Progenitor cell of endocrine pancreas (in vitro differentiated cells): ENCODE data around the gene PLB1. TPM values are rescaled to one million over a fixed set of nuclear protein-coding genes. Genes with fewer than 3 reads are reported as not detected.

ENCODE experiments used
- DNase-seq: peaks from one replicate; pipeline ENCODE4 v3.0.0; 2021; ENCODE audit warnings: low spot score; ENCODE audit not compliant: unreplicated experiment
- H3K27ac Mint-ChIP-seq: 2 replicates; pipeline ENCODE4 v1.8.0; 2021; ENCODE audit warnings: mild to moderate bottlenecking, moderate library complexity, mixed read lengths
- H3K27me3 Mint-ChIP-seq: 2 replicates; pipeline ENCODE4 v1.8.0; 2021; ENCODE audit warnings: mixed read lengths
- H3K36me3 Mint-ChIP-seq: 2 replicates; pipeline ENCODE4 v1.8.0; 2022; ENCODE audit warnings: mixed read lengths; ENCODE audit not compliant: insufficient read depth
- H3K4me1 Mint-ChIP-seq: 2 replicates; pipeline ENCODE4 v1.8.0; 2021; ENCODE audit warnings: low read depth, mixed read lengths
- H3K4me3 Mint-ChIP-seq: 2 replicates; pipeline ENCODE4 v1.8.0; 2021; ENCODE audit warnings: low read depth, mild to moderate bottlenecking, moderate library complexity, mixed read lengths
- H3K9me3 Mint-ChIP-seq: 2 replicates; pipeline ENCODE4 v1.8.0; 2021; ENCODE audit warnings: low read depth, mixed read lengths
- total RNA-seq: library from RNA; stranded (reverse); gene quantifications from 2 replicates; pipeline ENCODE4 v1.2.1, GENCODE V29; 2021
- TF ChIP-seq, protein P1 (sequence below): fragments of 200-600 bp; sonication (generic); IDR thresholded peaks from one replicate; pipeline ENCODE4 v1.5.0; 2021; ENCODE audit warnings: antibody characterized with exemption, mild to moderate bottlenecking; ENCODE audit not compliant: unreplicated experiment

Gene PLB1
- total RNA-seq, 1 donor from 2014 or later, result 0.65 TPM

DNA sequence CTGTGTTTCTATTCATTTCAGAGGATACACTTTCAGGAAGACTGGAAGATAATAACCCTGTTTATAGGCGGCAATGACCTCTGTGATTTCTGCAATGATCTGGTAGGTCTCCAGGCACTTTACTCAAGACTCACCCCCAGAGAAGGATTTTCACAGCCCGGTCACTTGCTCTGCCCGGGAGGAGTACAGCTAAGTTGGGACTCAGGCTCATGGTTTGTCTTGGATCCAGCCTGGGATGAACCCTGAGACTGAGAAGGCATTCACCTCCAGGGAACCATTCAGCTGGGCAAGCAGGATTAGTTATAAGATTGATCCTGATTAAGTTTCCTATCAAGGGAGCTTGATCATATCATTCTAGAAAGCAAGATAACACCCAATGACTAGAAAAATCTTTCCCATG is 83.7 kb downstream of the PLB1 start:
- no peak overlapping the region for H3K4me3 Mint-ChIP-seq
- H3K4me1 Mint-ChIP-seq, result no peaks in the 10 kb centered on the region
- H3K36me3 Mint-ChIP-seq, result no peaks in the 10 kb centered on the region
- no peak for DNase-seq
- no peaks in the 10 kb centered on the region for H3K27me3 Mint-ChIP-seq
- no peaks in the 10 kb centered on the region for H3K9me3 Mint-ChIP-seq
- no peak overlapping the region for H3K27ac Mint-ChIP-seq
- TF ChIP-seq, protein P1, sequence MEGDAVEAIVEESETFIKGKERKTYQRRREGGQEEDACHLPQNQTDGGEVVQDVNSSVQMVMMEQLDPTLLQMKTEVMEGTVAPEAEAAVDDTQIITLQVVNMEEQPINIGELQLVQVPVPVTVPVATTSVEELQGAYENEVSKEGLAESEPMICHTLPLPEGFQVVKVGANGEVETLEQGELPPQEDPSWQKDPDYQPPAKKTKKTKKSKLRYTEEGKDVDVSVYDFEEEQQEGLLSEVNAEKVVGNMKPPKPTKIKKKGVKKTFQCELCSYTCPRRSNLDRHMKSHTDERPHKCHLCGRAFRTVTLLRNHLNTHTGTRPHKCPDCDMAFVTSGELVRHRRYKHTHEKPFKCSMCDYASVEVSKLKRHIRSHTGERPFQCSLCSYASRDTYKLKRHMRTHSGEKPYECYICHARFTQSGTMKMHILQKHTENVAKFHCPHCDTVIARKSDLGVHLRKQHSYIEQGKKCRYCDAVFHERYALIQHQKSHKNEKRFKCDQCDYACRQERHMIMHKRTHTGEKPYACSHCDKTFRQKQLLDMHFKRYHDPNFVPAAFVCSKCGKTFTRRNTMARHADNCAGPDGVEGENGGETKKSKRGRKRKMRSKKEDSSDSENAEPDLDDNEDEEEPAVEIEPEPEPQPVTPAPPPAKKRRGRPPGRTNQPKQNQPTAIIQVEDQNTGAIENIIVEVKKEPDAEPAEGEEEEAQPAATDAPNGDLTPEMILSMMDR, result no peak

DNA sequence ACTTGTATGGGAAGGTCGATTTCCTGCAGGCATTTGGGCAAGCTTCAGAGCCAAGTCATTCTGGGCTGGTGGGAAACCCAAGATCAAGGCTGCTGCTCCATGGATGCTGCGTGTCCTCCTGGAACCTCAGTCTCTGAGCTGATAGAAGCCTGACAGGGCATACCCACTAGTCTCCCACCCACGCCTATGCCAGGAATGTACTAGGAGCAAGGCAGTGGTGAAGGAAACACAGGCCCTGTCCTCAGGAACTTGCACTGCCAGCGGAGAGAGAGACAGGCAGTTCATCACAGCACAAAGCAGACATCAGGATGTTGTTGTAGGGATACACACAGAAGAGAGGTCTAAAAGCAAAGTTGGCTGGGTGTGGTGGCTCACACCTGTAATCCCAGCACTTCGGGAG is 84.2 kb downstream of the PLB1 start:
- TF ChIP-seq, protein P1, result no peak
- Mint-ChIP-seq H3K9me3 (no peaks in the 10 kb centered on the region), H3K4me3 (no peak overlapping the region), H3K27ac (no peak overlapping the region), H3K27me3 (no peaks in the 10 kb centered on the region), H3K36me3 (no peaks in the 10 kb centered on the region), H3K4me1 (no peaks in the 10 kb centered on the region)
- no peak for DNase-seq

DNA sequence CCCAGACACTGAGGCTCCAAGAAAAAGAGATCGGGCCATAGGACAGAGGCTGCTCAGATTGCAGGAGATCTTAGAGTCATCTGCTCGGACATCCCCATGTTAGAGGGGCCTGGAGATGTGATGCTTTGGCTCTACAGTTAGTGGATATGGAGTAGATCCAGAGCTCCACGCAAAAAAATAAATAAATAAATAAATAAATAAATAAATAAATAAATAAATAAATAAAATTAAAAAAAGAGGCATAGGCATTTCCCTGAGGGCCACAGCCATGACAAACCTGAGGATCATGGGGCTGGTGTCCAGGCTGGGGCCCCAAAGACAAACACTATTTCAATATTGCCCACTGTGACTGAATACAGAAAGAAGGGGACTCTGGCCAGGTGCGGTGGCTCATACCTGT is 85.5 kb downstream of the PLB1 start:
- Mint-ChIP-seq H3K27ac (no peak overlapping the region), H3K4me1 (no peaks in the 10 kb centered on the region), H3K27me3 (no peaks in the 10 kb centered on the region), H3K4me3 (no peak overlapping the region), H3K36me3 (no peaks in the 10 kb centered on the region), H3K9me3 (no peaks in the 10 kb centered on the region)
- TF ChIP-seq, protein P1, result no peak
- DNase-seq, result no peak

DNA sequence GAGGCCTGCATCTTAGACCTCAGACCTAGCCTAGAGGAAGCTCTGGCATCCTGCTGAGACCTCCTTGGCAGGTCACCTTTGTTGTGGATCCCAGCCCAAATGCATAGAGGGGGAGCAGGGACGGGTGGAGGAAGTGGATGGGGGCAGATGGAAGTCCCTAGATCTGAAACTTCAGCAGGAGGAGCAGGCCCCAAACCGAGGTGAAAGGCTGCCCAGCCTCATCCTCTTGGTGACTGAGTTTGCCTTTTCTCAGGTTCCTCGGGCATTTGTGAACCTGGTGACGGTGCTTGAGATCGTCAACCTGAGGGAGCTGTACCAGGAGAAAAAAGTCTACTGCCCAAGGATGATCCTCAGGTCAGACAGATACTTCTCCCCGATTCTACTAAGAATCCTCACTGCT is 86.3 kb downstream of the PLB1 start:
- Mint-ChIP-seq H3K9me3 (no peaks in the 10 kb centered on the region), H3K27me3 (no peaks in the 10 kb centered on the region), H3K27ac (no peak overlapping the region), H3K4me3 (no peak overlapping the region), H3K36me3 (no peaks in the 10 kb centered on the region), H3K4me1 (no peaks in the 10 kb centered on the region)
- TF ChIP-seq, protein P1, result no peak
- DNase-seq, result no peak

DNA sequence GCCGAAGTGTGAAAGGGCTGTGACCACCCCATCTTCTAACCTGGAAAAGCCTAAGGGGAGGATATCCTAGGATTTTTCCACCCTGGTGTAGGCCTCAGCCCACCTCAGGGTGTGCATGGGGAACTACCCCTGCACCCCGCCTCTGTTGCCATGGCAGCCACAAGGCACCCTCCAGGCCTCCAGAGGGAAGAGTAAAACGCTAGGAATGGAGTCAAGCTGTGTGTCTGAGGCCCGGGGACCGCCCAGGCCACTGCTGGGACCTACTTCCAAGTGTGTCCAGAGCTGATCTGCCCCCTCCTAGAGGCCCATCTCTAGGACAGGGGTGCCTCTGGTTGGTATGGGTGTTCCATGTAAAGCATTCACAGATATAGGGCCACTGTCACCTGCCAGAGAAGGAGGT is 86.7 kb downstream of the PLB1 start:
- no peak overlapping the region for H3K4me3 Mint-ChIP-seq
- no peaks in the 10 kb centered on the region for H3K27me3 Mint-ChIP-seq
- H3K36me3 Mint-ChIP-seq, result no peaks in the 10 kb centered on the region
- H3K9me3 Mint-ChIP-seq, result no peaks in the 10 kb centered on the region
- no peaks in the 10 kb centered on the region for H3K4me1 Mint-ChIP-seq
- no peak for DNase-seq
- H3K27ac Mint-ChIP-seq, result no peak overlapping the region
- TF ChIP-seq, protein P1, result no peak
